AML-193 (cell line): ENCODE results near the gene TMPRSS11D.

Experiments
- DNase-seq, 2 experiments: peaks; one replicate each; lab custom pipeline; 2025; lab: John Stamatoyannopoulos, UW

The TMPRSS11D gene

GRCh38 chr4:67883902-67884301 lies at the start of gene TMPRSS11D:
Gene TMPRSS11D, minus strand, starts transcription at chr4:67884002. Its CDS starts 69 bp downstream, at chr4:67883933.
- DNase-seq = no peak

DNA sequence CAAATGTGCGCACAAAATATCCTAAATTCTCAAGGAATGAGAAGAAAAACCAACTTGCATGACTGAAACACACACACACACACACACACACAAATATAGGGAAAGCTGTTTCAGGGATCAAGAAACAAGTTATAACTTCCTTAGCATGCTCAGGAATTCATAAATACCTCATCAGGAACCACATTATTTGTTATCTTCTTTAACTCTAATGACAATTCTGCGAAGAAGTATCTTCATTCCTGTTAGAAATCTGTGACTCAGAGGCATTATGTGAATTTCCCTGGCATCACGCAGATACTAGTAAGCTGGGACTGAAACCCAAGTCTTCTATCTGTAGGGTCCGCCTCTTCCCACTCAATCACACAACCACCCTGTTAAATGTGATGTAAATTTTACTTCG lies 49.2 kb upstream of the TMPRSS11D start:
- no peak for DNase-seq

DNA sequence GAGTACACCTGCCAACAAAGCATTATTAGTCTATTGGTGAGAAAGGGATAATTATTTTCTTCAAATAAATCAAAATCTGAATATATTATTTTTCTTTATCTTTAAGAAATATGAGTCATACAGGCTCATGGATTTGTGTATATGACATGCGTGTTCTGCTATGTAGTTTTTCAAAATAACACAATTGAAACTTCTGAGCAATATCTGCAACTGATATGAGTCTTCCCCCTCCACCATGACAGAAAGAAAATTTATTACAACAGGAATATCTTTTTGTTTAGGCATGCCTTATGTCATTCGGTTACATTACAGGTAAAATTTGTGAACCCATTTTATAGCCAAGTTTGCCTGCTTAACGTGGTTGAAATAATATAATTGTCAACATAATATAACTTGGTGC lies 47.5 kb upstream of the TMPRSS11D start:
- no peak for DNase-seq

DNA sequence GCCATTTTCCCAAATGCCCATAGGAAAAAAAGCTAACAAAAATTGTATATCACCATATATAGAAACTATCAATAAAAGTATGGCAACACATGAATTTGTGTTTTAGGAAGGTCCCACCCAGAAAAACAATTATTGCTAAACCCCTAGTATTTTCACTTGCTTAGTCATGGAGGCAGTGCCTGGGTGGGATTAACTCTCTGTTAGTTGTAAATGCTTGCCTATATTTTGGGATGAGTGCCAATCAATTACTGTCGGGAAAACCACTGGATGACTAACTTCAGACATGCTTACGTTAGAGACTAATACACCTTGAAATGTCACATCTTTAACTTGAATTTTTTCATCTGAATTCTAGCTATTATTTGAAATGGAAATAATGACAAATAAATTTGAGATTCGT lies 45.6 kb upstream of the TMPRSS11D start:
- DNase-seq = no peak

- no peak for DNase-seq
These were observed 44.7 kb upstream of the TMPRSS11D start for GRCh38 chr4:67928546-67928945.

DNA sequence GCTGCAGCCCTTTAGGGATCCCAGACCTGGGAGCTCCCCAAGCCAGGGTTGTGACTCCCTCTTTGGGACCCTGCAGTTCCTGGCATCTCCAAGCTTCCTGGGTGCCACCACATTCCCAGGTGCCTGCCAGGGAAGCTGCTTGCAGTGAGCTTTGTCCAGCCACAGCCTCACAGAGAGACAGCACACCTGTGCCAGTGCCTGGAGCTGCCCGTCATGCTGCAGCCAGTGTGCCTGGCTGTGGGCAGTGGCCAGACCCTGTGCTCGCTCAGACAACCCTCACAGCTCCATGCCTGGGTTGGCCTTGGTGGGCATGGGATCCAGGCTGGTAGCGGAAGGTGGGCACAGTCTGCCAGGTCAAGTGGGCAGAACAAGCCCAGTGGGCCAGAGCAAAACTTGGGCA lies 43.4 kb upstream of the TMPRSS11D start:
- DNase-seq = no peak

DNA sequence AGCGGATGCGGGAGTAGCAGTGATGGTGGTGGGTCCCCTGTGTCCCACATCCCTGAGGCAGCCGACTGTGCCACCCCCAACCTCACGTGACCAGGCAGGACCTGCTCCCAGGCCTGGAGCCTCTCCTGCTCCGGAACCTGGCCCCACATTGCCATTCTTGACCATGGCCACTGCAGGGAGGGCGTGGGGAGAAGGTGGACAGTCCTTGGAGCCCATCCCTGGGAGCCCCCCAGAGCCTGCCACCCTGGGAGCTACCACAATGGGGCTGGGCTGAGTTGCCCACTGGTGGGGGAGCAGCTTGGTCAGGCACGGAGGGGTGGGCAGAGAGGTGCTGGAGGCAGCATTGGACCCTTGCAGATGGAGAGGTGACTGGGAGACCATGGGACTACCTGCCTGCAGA lies 42.7 kb upstream of the TMPRSS11D start:
- DNase-seq = no peak

GRCh38 chr4:67922697-67923096 lies 38.9 kb upstream of the TMPRSS11D start:
- no peak for DNase-seq

GRCh38 chr4:67918428-67918827 lies 34.6 kb upstream of the TMPRSS11D start:
- DNase-seq = no peak

DNA sequence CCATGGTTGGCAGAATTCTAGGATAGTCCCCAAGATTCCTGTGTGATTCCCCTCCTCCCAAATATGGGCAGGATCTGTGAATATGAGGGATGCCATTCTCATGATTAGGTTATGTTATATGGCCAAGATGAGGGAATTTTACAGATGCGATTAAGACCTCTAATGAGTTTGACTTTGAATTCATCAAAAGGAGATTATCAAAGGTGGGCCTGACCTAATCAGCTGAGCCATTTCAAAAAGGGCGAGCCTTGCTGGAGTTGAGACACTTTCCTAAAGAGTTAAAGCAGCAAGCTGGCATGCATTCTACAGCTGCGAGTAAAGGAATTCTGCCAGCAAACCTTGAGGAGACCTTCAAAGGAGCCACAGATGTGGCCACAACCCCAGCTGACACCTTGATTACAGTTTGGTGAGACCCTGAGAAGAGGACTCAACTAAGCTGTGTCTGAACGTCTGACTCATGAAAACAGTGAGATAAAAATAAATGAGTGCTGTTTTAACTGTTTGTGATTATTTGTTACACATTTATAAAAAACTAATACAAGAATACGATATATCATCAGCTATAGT lies 31.7 kb upstream of the TMPRSS11D start:
- DNase-seq = no peak

GRCh38 chr4:67912080-67912479 lies 28.3 kb upstream of the TMPRSS11D start:
- no peak for DNase-seq

DNA sequence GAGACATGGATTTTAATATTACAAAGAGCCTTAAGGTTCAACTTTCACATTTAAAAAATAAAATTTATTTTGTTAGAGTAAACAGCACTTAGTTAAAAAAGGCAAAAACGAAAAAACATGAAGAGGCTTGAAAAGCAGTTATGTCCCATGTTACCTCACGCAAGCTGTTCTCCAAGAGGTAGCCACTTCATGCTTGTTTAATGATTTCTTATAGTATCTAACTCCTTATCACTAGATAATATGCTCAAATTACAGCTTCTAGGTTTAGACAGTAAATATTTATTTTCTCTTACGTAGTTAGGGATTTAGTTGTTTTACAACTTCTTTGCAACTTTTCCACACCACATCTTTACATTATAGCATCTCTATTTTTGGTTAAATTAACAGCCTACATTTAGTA lies 27.8 kb upstream of the TMPRSS11D start:
- no peak for DNase-seq

DNA sequence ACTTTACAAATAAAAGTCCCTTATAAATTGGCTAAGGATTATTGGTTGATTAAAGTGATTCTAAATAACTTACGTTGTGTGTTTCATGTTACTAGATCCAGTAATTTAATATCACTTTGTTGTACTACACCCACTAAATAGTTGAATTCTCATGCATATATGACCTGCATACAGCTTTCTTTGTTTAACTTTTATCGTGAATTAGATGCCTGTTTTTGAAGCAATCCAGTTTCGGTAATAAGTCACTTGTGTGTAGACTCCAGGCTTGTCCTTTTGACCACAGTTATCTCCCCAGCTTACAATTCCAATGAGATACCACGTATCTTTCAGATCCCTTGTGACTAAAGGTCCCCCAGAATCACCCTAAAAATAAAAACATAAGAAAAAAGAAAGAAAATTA lies 27.3 kb upstream of the TMPRSS11D start:
- DNase-seq = no peak

- DNase-seq = no peak
These were observed 26.7 kb upstream of the TMPRSS11D start for GRCh38 chr4:67910585-67910905.

- DNase-seq = peak; percentile 13 to 49
These were observed 26.2 kb upstream of the TMPRSS11D start for GRCh38 chr4:67909905-67910584.

- DNase-seq = no peak
These were observed 23.8 kb upstream of the TMPRSS11D start for GRCh38 chr4:67907650-67908049.

DNA sequence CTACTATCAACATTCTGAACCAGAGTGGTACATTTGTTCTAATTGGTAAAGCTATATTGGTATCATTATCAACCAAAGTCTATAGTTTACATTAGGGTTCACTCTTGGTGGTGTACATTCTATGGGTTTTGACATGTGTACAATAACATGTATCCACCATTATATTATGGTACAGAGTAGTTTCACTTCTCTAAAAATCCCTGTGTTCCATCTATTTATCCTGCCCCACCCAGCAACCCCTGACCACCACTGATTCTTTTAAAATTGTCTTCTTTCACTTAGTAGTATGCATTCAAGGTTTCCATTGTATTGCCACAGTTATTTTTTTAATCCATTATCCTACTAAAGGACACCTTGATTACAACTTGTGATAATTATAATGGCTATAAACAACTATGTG lies 15.3 kb upstream of the TMPRSS11D start:
- DNase-seq = no peak

- DNase-seq = no peak
These were observed 13.9 kb upstream of the TMPRSS11D start for GRCh38 chr4:67897686-67898085.

- no peak for DNase-seq
These were observed 12.7 kb upstream of the TMPRSS11D start for GRCh38 chr4:67896421-67897065.

DNA sequence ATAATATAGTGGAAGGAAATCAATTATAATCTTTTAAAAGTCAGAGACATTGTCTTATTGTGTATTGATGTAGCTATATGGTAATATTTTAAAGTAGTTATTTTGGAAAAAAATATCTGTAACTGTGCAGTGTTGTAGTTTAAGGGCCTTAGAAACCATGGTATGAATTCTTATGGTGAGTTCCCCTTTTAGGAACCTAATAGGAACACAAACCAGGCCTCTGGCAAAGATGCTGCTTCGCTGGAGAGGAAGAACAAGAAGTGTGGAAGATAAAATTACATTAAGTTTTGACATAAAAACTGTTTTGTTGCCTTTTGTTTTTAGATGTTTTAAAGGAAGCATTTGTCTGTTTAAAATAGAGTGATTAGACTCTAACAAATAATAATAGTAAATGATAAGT lies 10.9 kb upstream of the TMPRSS11D start:
- DNase-seq = no peak

DNA sequence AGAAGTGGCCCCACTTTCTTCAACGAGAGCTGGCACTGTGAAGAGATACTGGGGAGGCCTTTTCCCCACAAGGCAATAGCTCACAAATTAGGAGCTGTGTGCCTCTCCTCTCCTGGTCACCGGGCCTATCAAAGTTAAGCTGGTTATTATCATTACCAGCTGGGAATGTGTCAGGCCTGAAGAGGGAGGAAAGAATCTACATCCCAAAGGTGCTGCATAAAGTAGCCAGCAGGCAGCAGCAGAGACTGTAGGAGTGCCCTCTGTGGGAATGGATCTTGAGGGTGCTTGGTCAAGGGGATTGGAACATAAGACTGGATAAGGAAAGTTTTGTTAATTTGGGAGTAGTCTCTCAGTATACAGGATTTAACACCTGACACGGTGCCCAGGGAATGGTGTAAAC lies 9.1 kb upstream of the TMPRSS11D start:
- DNase-seq = no peak

- no peak for DNase-seq
These were observed 8.5 kb upstream of the TMPRSS11D start for GRCh38 chr4:67892253-67892652.

DNA sequence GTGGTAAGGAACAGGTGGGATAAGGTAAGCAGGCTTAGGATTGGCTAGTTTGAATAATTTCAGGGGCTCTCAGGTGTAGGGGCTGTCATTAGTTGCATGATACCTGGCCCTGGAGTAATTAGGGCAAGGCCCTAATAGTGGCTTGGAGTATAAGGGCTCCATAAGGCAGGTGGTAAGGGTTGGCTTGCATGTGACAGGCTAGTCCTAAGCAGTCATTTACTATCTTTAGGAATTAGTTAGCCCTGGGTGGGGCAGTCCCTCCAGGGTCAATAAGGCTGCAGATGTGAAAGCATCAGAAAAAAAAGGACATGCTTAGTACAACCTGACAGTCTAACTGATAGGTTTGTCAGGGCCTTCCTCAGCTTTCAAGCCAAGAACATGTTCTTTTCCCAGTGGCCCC lies 7.8 kb upstream of the TMPRSS11D start:
- DNase-seq = no peak

- DNase-seq = peak; percentile 12 to 20
These were observed 2.5 kb upstream of the TMPRSS11D start for GRCh38 chr4:67886281-67886680.
